Transverse colon (tissue), 4 donors: ENCODE measurements around the gene CERS4.

Source experiments
- CTCF ChIP-seq, 5 experiments: fragments of 200-600 bp in 3 of 5; fragments of 450-650 bp in 2 of 5; sonication (generic) in 3 of 5; IDR thresholded peaks; 1 replicate in 2 of 5; 2 replicates in 3 of 5; pipeline ENCODE4 v1.5.1; 2016 to 2017; ENCODE audit warnings: antibody characterized with exemption in 5 of 5, inconsistent platforms in 3 of 5, mild to moderate bottlenecking in 2 of 5, moderate library complexity in 1 of 5
- POLR2A ChIP-seq: fragments of 450-650 bp; IDR thresholded peaks from one replicate; pipeline ENCODE4 v1.6.1; 2016; ENCODE audit warnings: antibody characterized with exemption, mild to moderate bottlenecking, moderate library complexity
- POLR2AphosphoS5 ChIP-seq, 3 donors: sonication (generic); formaldehyde crosslinking; IDR thresholded peaks; one replicate each; pipeline ENCODE4 v1.6.1; 2016; ENCODE audit warnings: antibody characterized with exemption in 3 of 3

GRCh38 chr19:8206147-8207087 is 2.8 kb upstream of the CERS4 start:
- TF ChIP-seq CTCF (IDR thresholded peaks at IDR 0.05) (no peak), POLR2AphosphoS5 (IDR thresholded peaks at IDR 0.05) (no peak), POLR2A (no peak)
